Calu3 (cell line): ENCODE data around the gene UBE2C. TPM values are rescaled to one million over a fixed set of nuclear protein-coding genes. Genes with fewer than 3 reads are reported as not detected.
"Not testable (repeated sequence)": the region's sequence is repeated elsewhere in the genome, so short reads cannot be mapped to it uniquely, and the experiment has no call there.

ENCODE experiments used
- BruUV-seq: library from RNA; stranded (reverse); fragments of 400-500 nt; replicated peaks from 2 replicates; lab custom pipeline; 2021; lab: Mats Ljungman, UMichigan
- CTCF ChIA-PET: fragments of 300-600 bp; sonication (Branson Sonifier 250); formaldehyde crosslinking; loops from one replicate; lab custom pipeline; 2022; ENCODE audit warnings: antibody characterized with exemption; lab: Charles Lee
- DNase-seq: peaks from one replicate; pipeline ENCODE4 v3.0.0; 2022
- H3K27ac Mint-ChIP-seq: one replicate; pipeline ENCODE4 v1.8.0; 2022; ENCODE audit warnings: mixed read lengths; ENCODE audit not compliant: unreplicated experiment
- H3K27me3 Mint-ChIP-seq: one replicate; pipeline ENCODE4 v1.8.0; 2022; ENCODE audit warnings: mixed read lengths; ENCODE audit not compliant: unreplicated experiment
- H3K36me3 Mint-ChIP-seq: one replicate; pipeline ENCODE4 v1.8.0; 2022; ENCODE audit warnings: mild to moderate bottlenecking, moderate library complexity, mixed read lengths; ENCODE audit not compliant: insufficient read depth, unreplicated experiment
- H3K4me1 Mint-ChIP-seq: one replicate; pipeline ENCODE4 v1.8.0; 2022; ENCODE audit warnings: mild to moderate bottlenecking, low read depth, mixed read lengths; ENCODE audit not compliant: unreplicated experiment
- H3K4me3 Mint-ChIP-seq: one replicate; pipeline ENCODE4 v1.8.0; 2022; ENCODE audit warnings: mild to moderate bottlenecking, low read depth, moderate library complexity, mixed read lengths; ENCODE audit not compliant: unreplicated experiment
- H3K9me3 Mint-ChIP-seq: one replicate; pipeline ENCODE4 v1.8.0; 2022; ENCODE audit warnings: low read depth, mixed read lengths; ENCODE audit not compliant: unreplicated experiment
- intact Hi-C: fragments of 100-400 bp; cut with micrococcal nuclease; formaldehyde crosslinking; loops from one replicate; pipeline ENCODE4 v1.10.0; 2022; ENCODE audit not compliant: unreplicated experiment
- total RNA-seq: library from RNA; stranded (reverse); gene quantifications from 2 replicates; pipeline ENCODE4 v1.2.3, GENCODE V29; 2022
- TF ChIP-seq, protein P1 (sequence below): fragments of 200-600 bp; IDR thresholded peaks from one replicate; pipeline ENCODE4 v1.8.0; 2022; ENCODE audit warnings: antibody characterized with exemption; ENCODE audit not compliant: unreplicated experiment

Gene UBE2C
- total RNA-seq, 1 experiment from 2014 or later: 210 TPM

GRCh38 chr20:45826381-45827019, 14.1 kb downstream of the UBE2C start:
- no TSS peak for BruUV-seq
- Mint-ChIP-seq H3K27me3 (peaks cover 39% of the 10 kb centered on the region), H3K27ac (no peak overlapping the region), H3K4me3 (no peak overlapping the region), H3K4me1 (peaks cover 30% of the 10 kb centered on the region), H3K36me3 (peaks cover 11% of the 10 kb centered on the region), H3K9me3 (no peaks in the 10 kb centered on the region)
- CTCF ChIA-PET: interaction anchor here (0.5 kb wide), 1 partner anchor 162 kb away, joined by 6 read pairs; no protein-coding TSS in a partner anchor
- no peak for DNase-seq
- intact Hi-C loops: no loop called here
- TF ChIP-seq, protein P1, sequence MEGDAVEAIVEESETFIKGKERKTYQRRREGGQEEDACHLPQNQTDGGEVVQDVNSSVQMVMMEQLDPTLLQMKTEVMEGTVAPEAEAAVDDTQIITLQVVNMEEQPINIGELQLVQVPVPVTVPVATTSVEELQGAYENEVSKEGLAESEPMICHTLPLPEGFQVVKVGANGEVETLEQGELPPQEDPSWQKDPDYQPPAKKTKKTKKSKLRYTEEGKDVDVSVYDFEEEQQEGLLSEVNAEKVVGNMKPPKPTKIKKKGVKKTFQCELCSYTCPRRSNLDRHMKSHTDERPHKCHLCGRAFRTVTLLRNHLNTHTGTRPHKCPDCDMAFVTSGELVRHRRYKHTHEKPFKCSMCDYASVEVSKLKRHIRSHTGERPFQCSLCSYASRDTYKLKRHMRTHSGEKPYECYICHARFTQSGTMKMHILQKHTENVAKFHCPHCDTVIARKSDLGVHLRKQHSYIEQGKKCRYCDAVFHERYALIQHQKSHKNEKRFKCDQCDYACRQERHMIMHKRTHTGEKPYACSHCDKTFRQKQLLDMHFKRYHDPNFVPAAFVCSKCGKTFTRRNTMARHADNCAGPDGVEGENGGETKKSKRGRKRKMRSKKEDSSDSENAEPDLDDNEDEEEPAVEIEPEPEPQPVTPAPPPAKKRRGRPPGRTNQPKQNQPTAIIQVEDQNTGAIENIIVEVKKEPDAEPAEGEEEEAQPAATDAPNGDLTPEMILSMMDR: no peak

GRCh38 chr20:45827030-45827652, 14.7 kb downstream of the UBE2C start, which contains the start of gene TNNC2:
TNNC2 (minus strand) TSS chr20:45827312; CDS start chr20:45827248, 64 bp downstream.
- Mint-ChIP-seq H3K36me3 (peaks cover 11% of the 10 kb centered on the region), H3K4me1 (peaks cover 28% of the 10 kb centered on the region), H3K27me3 (peaks cover 32% of the 10 kb centered on the region), H3K27ac (no peak within 1 kb of the TSS), H3K4me3 (no peak within 1 kb of the TSS), H3K9me3 (no peaks in the 10 kb centered on the region)
- TF ChIP-seq, protein P1: no peak
- CTCF ChIA-PET: interaction anchor here (0.5 kb wide), 1 partner anchor 162 kb away, joined by 6 read pairs; no protein-coding TSS in a partner anchor
- intact Hi-C loops: no loop called here
- DNase-seq: no peak
- BruUV-seq: no TSS peak

DNA sequence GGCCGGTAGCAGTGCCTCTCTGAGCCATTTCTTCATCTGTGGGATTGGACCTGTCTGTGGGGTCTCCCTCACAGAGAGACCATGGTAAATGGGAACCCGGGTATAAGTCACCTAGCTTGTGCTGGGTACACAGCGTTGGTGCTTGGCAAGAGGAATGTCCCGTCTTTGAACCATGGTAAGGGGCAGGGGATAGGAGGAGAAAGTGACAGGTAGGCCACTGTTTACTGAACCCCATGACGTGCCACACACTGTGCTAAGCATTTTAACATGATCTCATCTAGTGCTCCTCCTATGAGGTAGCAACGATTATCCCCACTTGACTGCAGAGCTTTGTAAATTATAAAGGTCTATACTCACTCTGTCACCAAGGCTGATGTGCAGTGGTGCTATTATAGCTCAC, 15.3 kb downstream of the UBE2C start:
- Mint-ChIP-seq H3K4me1 (peaks cover 23% of the 10 kb centered on the region), H3K4me3 (no peak overlapping the region), H3K27ac (no peak overlapping the region), H3K36me3 (peaks cover 10% of the 10 kb centered on the region), H3K9me3 (no peaks in the 10 kb centered on the region), H3K27me3 (peaks cover 27% of the 10 kb centered on the region)
- CTCF ChIA-PET: no interaction called here
- no TSS peak for BruUV-seq
- intact Hi-C loops: no loop called here
- TF ChIP-seq, protein P1: no peak
- DNase-seq: no peak

GRCh38 chr20:45828589-45828988, 16.1 kb downstream of the UBE2C start:
- no peaks in the 10 kb centered on the region for H3K9me3 Mint-ChIP-seq
- intact Hi-C loops: no loop called here
- CTCF ChIA-PET: no interaction called here
- H3K4me1 Mint-ChIP-seq: peaks cover 21% of the 10 kb centered on the region
- peaks cover 18% of the 10 kb centered on the region for H3K27me3 Mint-ChIP-seq
- no peak for DNase-seq
- TF ChIP-seq, protein P1: no peak
- no peak overlapping the region for H3K27ac Mint-ChIP-seq
- no TSS peak for BruUV-seq
- H3K36me3 Mint-ChIP-seq: peaks cover 16% of the 10 kb centered on the region
- no peak overlapping the region for H3K4me3 Mint-ChIP-seq

- CTCF ChIA-PET: interaction anchor here (0.7 kb wide), 1 partner anchor 411 kb away, joined by 4 read pairs; no protein-coding TSS in a partner anchor
- Mint-ChIP-seq H3K4me1 (peaks cover 11% of the 10 kb centered on the region), H3K36me3 (peaks cover 21% of the 10 kb centered on the region)
- H3K27me3 Mint-ChIP-seq, DNase-seq, H3K4me3 Mint-ChIP-seq, H3K9me3 Mint-ChIP-seq, H3K27ac Mint-ChIP-seq, BruUV-seq, intact Hi-C loops: not testable (repeated sequence)
These were observed 17.2 kb downstream of the UBE2C start for GRCh38 chr20:45829673-45830106.
